Measurements from ENCODE around the gene PTPRN2. TPM values are rescaled to one million over a fixed set of nuclear protein-coding genes. Genes with fewer than 3 reads are reported as not detected.

Gene PTPRN2
- polyA plus RNA-seq, 1 experiment: 0.31 TPM

GRCh38 chr7:157853076-157853788, 734.4 kb downstream of the PTPRN2 start:
- TF ChIP-seq, protein P1, sequence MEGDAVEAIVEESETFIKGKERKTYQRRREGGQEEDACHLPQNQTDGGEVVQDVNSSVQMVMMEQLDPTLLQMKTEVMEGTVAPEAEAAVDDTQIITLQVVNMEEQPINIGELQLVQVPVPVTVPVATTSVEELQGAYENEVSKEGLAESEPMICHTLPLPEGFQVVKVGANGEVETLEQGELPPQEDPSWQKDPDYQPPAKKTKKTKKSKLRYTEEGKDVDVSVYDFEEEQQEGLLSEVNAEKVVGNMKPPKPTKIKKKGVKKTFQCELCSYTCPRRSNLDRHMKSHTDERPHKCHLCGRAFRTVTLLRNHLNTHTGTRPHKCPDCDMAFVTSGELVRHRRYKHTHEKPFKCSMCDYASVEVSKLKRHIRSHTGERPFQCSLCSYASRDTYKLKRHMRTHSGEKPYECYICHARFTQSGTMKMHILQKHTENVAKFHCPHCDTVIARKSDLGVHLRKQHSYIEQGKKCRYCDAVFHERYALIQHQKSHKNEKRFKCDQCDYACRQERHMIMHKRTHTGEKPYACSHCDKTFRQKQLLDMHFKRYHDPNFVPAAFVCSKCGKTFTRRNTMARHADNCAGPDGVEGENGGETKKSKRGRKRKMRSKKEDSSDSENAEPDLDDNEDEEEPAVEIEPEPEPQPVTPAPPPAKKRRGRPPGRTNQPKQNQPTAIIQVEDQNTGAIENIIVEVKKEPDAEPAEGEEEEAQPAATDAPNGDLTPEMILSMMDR (IDR thresholded peaks at IDR 0.05; ENCODE audit: insufficient read depth, low read depth, low read length): no peak
- Histone ChIP-seq H3K36me3 (ENCODE audit: control insufficient read depth, insufficient read depth, low read length) (no peaks in the 10 kb centered on the region), H3K4me3 (ENCODE audit: low read depth, low read length) (no peak overlapping the region), H3K27me3 (ENCODE audit: control insufficient read depth, insufficient read depth, low read length) (no peaks in the 10 kb centered on the region)
- CTCF ChIA-PET: no interaction called here
- DNase-seq (ENCODE audit: low read depth): no peak
- POLR2A ChIA-PET: no interaction called here

DNA sequence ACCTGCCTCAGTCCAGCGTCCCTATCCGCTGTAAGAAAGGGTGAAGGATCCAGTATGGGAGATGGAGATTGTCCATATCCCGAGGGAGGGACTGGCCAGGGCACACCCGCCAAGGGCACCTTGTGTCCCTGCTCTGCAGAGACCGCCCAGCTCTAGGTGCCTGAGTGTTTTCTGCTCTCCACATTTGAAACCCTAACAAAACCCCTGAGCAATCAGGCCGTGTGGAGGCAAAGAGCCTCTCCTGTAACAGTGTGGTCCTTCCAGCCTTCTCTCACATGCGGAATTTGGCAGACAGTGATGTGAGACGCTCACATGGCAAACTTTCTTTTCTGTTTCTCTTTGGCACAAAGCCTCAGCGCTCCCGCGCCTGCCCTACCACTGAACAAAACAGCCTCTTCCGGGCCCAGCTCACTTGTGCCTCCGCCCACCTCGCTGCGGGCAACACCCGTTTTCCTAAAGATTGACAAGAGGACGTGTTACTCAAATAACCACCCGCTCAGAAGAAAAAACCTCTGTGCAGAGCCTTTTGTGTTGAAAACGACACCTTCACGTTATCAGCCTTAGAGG, 736.0 kb downstream of the PTPRN2 start:
- no peak for DNase-seq (ENCODE audit: low read depth)
- ChIA-PET POLR2A (no interaction called here), CTCF (no interaction called here)
- H3K36me3 ChIP-seq (ENCODE audit: control insufficient read depth, insufficient read depth, low read length): no peaks in the 10 kb centered on the region
- H3K27me3 ChIP-seq (ENCODE audit: control insufficient read depth, insufficient read depth, low read length): no peaks in the 10 kb centered on the region
- TF ChIP-seq, protein P1 (IDR thresholded peaks at IDR 0.05; ENCODE audit: insufficient read depth, low read depth, low read length): no peak
- H3K4me3 ChIP-seq (ENCODE audit: low read depth, low read length): no peak overlapping the region

- CTCF ChIA-PET: interaction anchor here (0.7 kb wide), 1 partner anchor 95 kb away, joined by 3 read pairs; no protein-coding TSS in a partner anchor
- TF ChIP-seq, protein P1 (IDR thresholded peaks at IDR 0.05; ENCODE audit: insufficient read depth, low read depth, low read length): no peak
- H3K36me3 ChIP-seq (ENCODE audit: control insufficient read depth, insufficient read depth, low read length): no peaks in the 10 kb centered on the region
- POLR2A ChIA-PET: no interaction called here
- no peaks in the 10 kb centered on the region for H3K27me3 ChIP-seq (ENCODE audit: control insufficient read depth, insufficient read depth, low read length)
- DNase-seq (ENCODE audit: low read depth): no peak
- H3K4me3 ChIP-seq (ENCODE audit: low read depth, low read length): no peak overlapping the region
Observed at GRCh38 chr7:157850481-157851444, 736.9 kb downstream of the PTPRN2 start.

- CTCF ChIA-PET: interaction anchor here (0.7 kb wide), 1 partner anchor 38 kb away, joined by 3 read pairs; no protein-coding TSS in a partner anchor
- no peaks in the 10 kb centered on the region for H3K36me3 ChIP-seq (ENCODE audit: control insufficient read depth, insufficient read depth, low read length)
- TF ChIP-seq, protein P1 (IDR thresholded peaks at IDR 0.05; ENCODE audit: insufficient read depth, low read depth, low read length): no peak
- POLR2A ChIA-PET: no interaction called here
- DNase-seq (ENCODE audit: low read depth): no peak
- no peak overlapping the region for H3K4me3 ChIP-seq (ENCODE audit: low read depth, low read length)
- H3K27me3 ChIP-seq (ENCODE audit: control insufficient read depth, insufficient read depth, low read length): no peaks in the 10 kb centered on the region
Observed at GRCh38 chr7:157849726-157850125, 737.9 kb downstream of the PTPRN2 start.

DNA sequence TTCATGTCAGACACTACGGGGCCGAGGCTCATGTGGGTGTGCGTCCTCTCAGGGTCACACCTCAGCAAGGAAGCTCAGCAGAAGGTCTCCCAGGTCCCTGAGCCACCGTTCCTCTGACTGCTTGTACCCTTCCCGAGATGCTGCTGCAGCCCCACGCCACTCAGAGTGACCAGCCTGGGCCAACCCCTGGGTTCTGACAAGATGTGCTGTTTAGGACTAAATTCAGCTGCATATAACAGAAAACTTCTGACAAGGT, 738.4 kb downstream of the PTPRN2 start:
- TF ChIP-seq, protein P1 (IDR thresholded peaks at IDR 0.05; ENCODE audit: insufficient read depth, low read depth, low read length): no peak
- CTCF ChIA-PET: no interaction called here
- Histone ChIP-seq H3K36me3 (ENCODE audit: control insufficient read depth, insufficient read depth, low read length) (no peaks in the 10 kb centered on the region), H3K27me3 (ENCODE audit: control insufficient read depth, insufficient read depth, low read length) (no peaks in the 10 kb centered on the region), H3K4me3 (ENCODE audit: low read depth, low read length) (no peak overlapping the region)
- POLR2A ChIA-PET: no interaction called here
- DNase-seq (ENCODE audit: low read depth): no peak

Measured in BJ (cell line).